Mesothelial cell of epicardium (in vitro differentiated cells): Measurements from ENCODE around the gene RHBDD1. TPM values are rescaled to one million over a fixed set of nuclear protein-coding genes. Genes with fewer than 3 reads are reported as not detected.

Experiments used
- DNase-seq, 2 experiments: peaks; one replicate each; pipeline ENCODE4 v3.0.0; 2021; ENCODE audit warnings: low spot score in 2 of 2; ENCODE audit not compliant: unreplicated experiment in 2 of 2
- H3K27ac Mint-ChIP-seq: 2 replicates; pipeline ENCODE4 v1.8.0; 2021; ENCODE audit warnings: mixed read lengths
- H3K27me3 Mint-ChIP-seq: 2 replicates; pipeline ENCODE4 v1.8.0; 2021; ENCODE audit warnings: low read depth, mixed read lengths
- H3K36me3 Mint-ChIP-seq: 2 replicates; pipeline ENCODE4 v1.8.0; 2021; ENCODE audit warnings: mixed read lengths
- H3K4me1 Mint-ChIP-seq: 2 replicates; pipeline ENCODE4 v1.8.0; 2021; ENCODE audit warnings: mixed read lengths
- H3K4me3 Mint-ChIP-seq: 2 replicates; pipeline ENCODE4 v1.8.0; 2021; ENCODE audit warnings: mild to moderate bottlenecking, moderate library complexity, mixed read lengths
- H3K9me3 Mint-ChIP-seq: 2 replicates; pipeline ENCODE4 v1.8.0; 2021; ENCODE audit warnings: mixed read lengths
- total RNA-seq: library from RNA; stranded (reverse); gene quantifications from 3 replicates; pipeline ENCODE4 v1.2.1, GENCODE V29; 2021
- TF ChIP-seq, protein P1 (sequence below): fragments of 200-600 bp; sonication (generic); IDR thresholded peaks from one replicate; pipeline ENCODE4 v1.5.0; 2021; ENCODE audit warnings: antibody characterized with exemption; ENCODE audit not compliant: unreplicated experiment

RHBDD1 gene
- total RNA-seq, 1 donor from 2014 or later: 42.2 TPM

- TF ChIP-seq, protein P1, sequence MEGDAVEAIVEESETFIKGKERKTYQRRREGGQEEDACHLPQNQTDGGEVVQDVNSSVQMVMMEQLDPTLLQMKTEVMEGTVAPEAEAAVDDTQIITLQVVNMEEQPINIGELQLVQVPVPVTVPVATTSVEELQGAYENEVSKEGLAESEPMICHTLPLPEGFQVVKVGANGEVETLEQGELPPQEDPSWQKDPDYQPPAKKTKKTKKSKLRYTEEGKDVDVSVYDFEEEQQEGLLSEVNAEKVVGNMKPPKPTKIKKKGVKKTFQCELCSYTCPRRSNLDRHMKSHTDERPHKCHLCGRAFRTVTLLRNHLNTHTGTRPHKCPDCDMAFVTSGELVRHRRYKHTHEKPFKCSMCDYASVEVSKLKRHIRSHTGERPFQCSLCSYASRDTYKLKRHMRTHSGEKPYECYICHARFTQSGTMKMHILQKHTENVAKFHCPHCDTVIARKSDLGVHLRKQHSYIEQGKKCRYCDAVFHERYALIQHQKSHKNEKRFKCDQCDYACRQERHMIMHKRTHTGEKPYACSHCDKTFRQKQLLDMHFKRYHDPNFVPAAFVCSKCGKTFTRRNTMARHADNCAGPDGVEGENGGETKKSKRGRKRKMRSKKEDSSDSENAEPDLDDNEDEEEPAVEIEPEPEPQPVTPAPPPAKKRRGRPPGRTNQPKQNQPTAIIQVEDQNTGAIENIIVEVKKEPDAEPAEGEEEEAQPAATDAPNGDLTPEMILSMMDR: no peak
- Mint-ChIP-seq H3K4me1 (peaks cover 6% of the 10 kb centered on the region), H3K4me3 (no peak overlapping the region), H3K27me3 (no peaks in the 10 kb centered on the region), H3K9me3 (no peaks in the 10 kb centered on the region), H3K27ac (no peak overlapping the region), H3K36me3 (peaks cover 14% of the 10 kb centered on the region)
- DNase-seq: no peak
Observed at GRCh38 chr2:226865710-226866109, 29.9 kb downstream of the RHBDD1 start.

- Mint-ChIP-seq H3K4me3 (no peak overlapping the region), H3K27me3 (no peaks in the 10 kb centered on the region), H3K36me3 (peaks cover 16% of the 10 kb centered on the region), H3K27ac (no peak overlapping the region), H3K9me3 (no peaks in the 10 kb centered on the region), H3K4me1 (no peaks in the 10 kb centered on the region)
- DNase-seq: no peak
- TF ChIP-seq, protein P1: no peak
Observed at GRCh38 chr2:226868331-226869162, 32.7 kb downstream of the RHBDD1 start.

GRCh38 chr2:226869371-226869770 is 33.5 kb downstream of the RHBDD1 start:
- H3K4me1 Mint-ChIP-seq: no peaks in the 10 kb centered on the region
- no peaks in the 10 kb centered on the region for H3K9me3 Mint-ChIP-seq
- no peak overlapping the region for H3K4me3 Mint-ChIP-seq
- no peaks in the 10 kb centered on the region for H3K27me3 Mint-ChIP-seq
- TF ChIP-seq, protein P1: no peak
- no peak for DNase-seq
- no peak overlapping the region for H3K27ac Mint-ChIP-seq
- peaks cover 18% of the 10 kb centered on the region for H3K36me3 Mint-ChIP-seq

- H3K36me3 Mint-ChIP-seq: peaks cover 8% of the 10 kb centered on the region
- H3K4me1 Mint-ChIP-seq: no peaks in the 10 kb centered on the region
- TF ChIP-seq, protein P1: no peak
- no peak overlapping the region for H3K4me3 Mint-ChIP-seq
- DNase-seq: no peak
- no peaks in the 10 kb centered on the region for H3K27me3 Mint-ChIP-seq
- H3K9me3 Mint-ChIP-seq: no peaks in the 10 kb centered on the region
- H3K27ac Mint-ChIP-seq: no peak overlapping the region
Observed at GRCh38 chr2:226873051-226873620, 37.3 kb downstream of the RHBDD1 start.

- no peaks in the 10 kb centered on the region for H3K27me3 Mint-ChIP-seq
- no peak overlapping the region for H3K27ac Mint-ChIP-seq
- no peaks in the 10 kb centered on the region for H3K4me1 Mint-ChIP-seq
- H3K9me3 Mint-ChIP-seq: no peaks in the 10 kb centered on the region
- H3K36me3 Mint-ChIP-seq: peaks cover 5% of the 10 kb centered on the region
- TF ChIP-seq, protein P1: no peak
- H3K4me3 Mint-ChIP-seq: no peak overlapping the region
- DNase-seq: no peak
Observed at GRCh38 chr2:226873826-226874225, 38.0 kb downstream of the RHBDD1 start.
